Bronchial epithelial cell (primary cell): ENCODE data around the gene AQP12A. TPM values are rescaled to one million over a fixed set of nuclear protein-coding genes. Genes with fewer than 3 reads are reported as not detected.

ENCODE experiments used
- DNase-seq: peaks from one replicate; pipeline ENCODE4 v3.0.0-alpha.2; 2010; ENCODE audit warnings: low read depth
- FAIRE-seq: peaks from 2 replicates; lab custom pipeline; 2011; peaks lifted over from hg19 to GRCh38; lab: Jason Lieb, UNC
- H3K27me3 ChIP-seq: 2 replicates; pipeline ENCODE4 v1.5.1; 2011; ENCODE audit warnings: low read length; ENCODE audit not compliant: control insufficient read depth, insufficient read depth
- H3K36me3 ChIP-seq: 2 replicates; pipeline ENCODE4 v1.5.1; 2011; ENCODE audit warnings: low read length; ENCODE audit not compliant: control insufficient read depth, insufficient read depth
- H3K4me3 ChIP-seq: 2 replicates; pipeline ENCODE4 v1.5.1; 2011; ENCODE audit warnings: mild to moderate bottlenecking, low read depth, low read length, control low read depth
- total RNA-seq: library from RNA; depleted of rRNA; stranded (reverse); fragments of >200 nt; gene quantifications from 2 replicates; pipeline ENCODE4 v1.2.1, GENCODE V29; 2014
- TF ChIP-seq, protein P1 (sequence below): IDR thresholded peaks from 2 replicates; pipeline ENCODE4 v1.5.1; 2011; ENCODE audit warnings: mild to moderate bottlenecking, moderate library complexity, low read length, control low read depth, inconsistent platforms; ENCODE audit not compliant: insufficient read depth, severe bottlenecking

The AQP12A gene
- total RNA-seq, 1 donor from 2014 or later, result not detected

DNA sequence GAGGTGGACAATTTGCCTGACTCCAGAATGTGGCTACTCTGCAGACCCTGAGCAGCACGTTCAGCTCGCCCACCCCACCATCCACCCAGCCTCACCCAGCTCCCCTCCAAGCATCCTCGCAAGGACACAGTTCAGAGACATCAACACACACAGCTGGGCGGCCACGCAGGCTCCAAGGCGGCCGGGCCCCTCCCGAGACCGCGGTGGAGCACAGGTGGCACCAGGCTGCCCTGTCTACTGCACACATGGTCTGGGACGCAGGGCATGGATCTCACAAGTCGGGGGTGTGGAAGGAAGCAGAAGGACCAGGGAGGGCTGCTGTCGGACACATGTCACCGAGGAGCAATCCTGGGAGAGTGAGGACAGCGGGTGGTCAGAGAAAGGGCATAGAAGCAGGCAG, 36.2 kb downstream of the AQP12A start:
- no peaks in the 10 kb centered on the region for H3K27me3 ChIP-seq
- no peaks in the 10 kb centered on the region for H3K36me3 ChIP-seq
- H3K4me3 ChIP-seq, result no peak overlapping the region
- DNase-seq (no peak), FAIRE-seq (no peak)
- TF ChIP-seq, protein P1, sequence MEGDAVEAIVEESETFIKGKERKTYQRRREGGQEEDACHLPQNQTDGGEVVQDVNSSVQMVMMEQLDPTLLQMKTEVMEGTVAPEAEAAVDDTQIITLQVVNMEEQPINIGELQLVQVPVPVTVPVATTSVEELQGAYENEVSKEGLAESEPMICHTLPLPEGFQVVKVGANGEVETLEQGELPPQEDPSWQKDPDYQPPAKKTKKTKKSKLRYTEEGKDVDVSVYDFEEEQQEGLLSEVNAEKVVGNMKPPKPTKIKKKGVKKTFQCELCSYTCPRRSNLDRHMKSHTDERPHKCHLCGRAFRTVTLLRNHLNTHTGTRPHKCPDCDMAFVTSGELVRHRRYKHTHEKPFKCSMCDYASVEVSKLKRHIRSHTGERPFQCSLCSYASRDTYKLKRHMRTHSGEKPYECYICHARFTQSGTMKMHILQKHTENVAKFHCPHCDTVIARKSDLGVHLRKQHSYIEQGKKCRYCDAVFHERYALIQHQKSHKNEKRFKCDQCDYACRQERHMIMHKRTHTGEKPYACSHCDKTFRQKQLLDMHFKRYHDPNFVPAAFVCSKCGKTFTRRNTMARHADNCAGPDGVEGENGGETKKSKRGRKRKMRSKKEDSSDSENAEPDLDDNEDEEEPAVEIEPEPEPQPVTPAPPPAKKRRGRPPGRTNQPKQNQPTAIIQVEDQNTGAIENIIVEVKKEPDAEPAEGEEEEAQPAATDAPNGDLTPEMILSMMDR, result no peak

DNA sequence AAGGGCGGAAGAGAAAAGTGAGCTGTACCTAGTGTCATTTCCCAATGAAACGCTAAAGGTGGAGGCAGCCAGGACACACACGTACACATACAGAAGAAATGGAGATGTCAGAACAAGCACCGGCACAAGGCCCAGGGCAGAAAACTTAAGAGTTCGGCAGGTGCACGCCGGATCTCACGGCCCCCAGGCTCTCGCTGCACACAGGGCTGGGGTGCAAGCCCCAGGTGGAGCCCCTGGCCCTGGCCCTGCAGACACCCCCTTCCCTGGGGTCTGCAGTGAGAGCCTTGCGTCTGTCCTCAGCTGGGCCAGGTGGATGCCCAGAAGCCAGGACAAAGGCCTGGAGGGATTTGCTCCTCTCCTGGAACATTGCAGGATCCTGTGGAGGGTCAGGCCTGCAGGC, 36.7 kb downstream of the AQP12A start:
- no peak for DNase-seq
- Histone ChIP-seq H3K36me3 (no peaks in the 10 kb centered on the region), H3K27me3 (no peaks in the 10 kb centered on the region), H3K4me3 (no peak overlapping the region)
- no peak for FAIRE-seq
- TF ChIP-seq, protein P1, result no peak

DNA sequence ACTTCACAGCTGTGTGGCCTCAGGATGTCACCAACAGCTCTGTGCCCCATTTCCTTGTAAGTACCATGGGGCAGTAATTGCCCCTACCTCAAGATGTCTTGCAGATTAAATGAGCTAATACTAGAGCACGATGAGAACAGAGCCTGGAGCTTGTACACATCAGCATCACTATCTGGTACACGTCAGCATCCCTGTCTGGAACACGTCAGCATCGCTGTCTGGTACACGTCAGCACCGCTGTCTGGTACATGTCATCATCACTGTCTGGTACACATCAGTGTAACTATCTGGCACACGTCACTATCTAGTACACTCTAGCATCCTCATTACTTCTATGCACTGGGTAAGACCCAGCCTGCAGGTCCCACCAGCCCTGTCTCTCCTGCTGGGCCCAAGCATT, 37.2 kb downstream of the AQP12A start:
- Histone ChIP-seq H3K36me3 (no peaks in the 10 kb centered on the region), H3K27me3 (no peaks in the 10 kb centered on the region), H3K4me3 (no peak overlapping the region)
- FAIRE-seq (peak; percentile 89), DNase-seq (no peak)
- TF ChIP-seq, protein P1, result no peak

DNA sequence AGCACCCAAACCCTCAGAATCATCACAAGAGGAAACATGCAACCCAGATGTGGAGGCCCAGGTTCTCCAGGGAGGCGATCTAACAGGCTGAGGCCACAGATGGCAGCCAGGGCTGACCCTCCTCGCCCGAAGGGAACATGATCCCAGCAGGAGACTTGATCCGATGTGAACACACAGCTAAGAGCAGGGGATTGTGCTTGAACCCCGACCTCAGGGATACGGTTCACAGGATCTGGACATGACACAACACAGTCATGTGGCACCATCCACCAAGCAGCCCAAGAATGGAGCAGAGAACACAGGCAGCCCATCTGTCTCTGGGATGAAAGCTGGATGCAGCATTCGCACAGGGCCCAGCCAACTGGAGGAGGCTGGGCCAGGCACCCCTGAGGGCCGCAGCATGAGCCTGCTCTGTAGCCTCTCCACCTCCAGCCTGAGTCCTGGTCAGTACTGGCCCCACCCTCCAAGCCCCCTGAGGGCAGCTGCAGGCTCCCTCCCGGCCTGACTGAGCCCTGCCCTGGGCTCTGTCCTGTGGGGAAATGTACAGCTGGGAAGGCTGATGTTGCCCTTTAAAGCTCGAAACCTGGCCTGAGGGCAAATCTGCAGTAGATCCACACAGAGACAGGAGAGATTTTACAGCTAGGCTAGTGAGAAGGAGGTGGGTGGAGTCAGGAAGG, 39.0 kb downstream of the AQP12A start:
- FAIRE-seq (no peak), DNase-seq (no peak)
- TF ChIP-seq, protein P1, result no peak
- H3K27me3 ChIP-seq, result no peaks in the 10 kb centered on the region
- H3K4me3 ChIP-seq, result no peak overlapping the region
- H3K36me3 ChIP-seq, result no peaks in the 10 kb centered on the region

DNA sequence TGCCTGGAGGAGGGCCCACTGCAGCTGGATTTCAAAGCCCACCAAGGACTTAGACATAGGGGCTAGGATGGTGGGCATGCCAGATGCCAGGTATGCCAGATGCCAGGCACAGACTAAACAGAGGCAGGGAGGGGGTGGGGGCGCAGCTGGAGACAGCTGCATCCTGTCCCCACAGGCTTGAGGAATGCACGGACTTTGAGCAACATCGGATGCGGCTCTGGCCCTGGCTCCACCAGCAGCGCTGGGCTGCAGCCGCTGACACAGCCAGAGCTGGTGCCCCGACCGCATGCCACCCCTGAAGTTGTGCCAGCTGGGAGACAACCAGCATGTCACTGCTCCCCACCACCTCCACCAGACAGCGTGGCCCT, 39.5 kb downstream of the AQP12A start:
- no peak for DNase-seq
- Histone ChIP-seq H3K36me3 (no peaks in the 10 kb centered on the region), H3K27me3 (no peaks in the 10 kb centered on the region), H3K4me3 (no peak overlapping the region)
- TF ChIP-seq, protein P1, result no peak
- no peak for FAIRE-seq

DNA sequence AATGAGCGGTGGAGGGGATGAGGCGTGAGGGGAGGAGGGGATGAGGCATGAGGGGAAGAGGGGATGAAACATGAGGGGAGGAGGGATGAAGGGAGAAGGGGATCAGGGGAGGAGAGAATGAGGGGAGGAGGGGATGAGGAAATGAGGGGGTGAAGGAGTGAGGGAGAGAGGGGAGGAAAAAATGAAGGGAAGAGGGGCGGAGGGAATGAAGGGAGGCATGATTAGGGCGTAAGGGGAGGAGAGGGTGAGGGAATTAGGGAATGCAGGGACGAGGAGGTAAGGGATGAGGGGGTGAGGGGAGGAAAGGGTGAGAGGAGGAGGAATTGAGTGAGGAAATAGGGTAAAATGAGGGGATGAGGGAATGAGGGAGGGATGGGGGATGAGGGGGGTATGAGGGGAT, 40.5 kb downstream of the AQP12A start:
- DNase-seq (no peak), FAIRE-seq (no peak)
- H3K27me3 ChIP-seq, result no peaks in the 10 kb centered on the region
- TF ChIP-seq, protein P1, result no peak
- H3K36me3 ChIP-seq, result no peaks in the 10 kb centered on the region
- H3K4me3 ChIP-seq, result no peak overlapping the region
